ENCODE data around the gene RDX. TPM values are rescaled to one million over a fixed set of nuclear protein-coding genes. Genes with fewer than 3 reads are reported as not detected.

Gene RDX
- total and polyA plus RNA-seq, 2 experiments from 2014 or later = 45.2 to 226 TPM

DNA sequence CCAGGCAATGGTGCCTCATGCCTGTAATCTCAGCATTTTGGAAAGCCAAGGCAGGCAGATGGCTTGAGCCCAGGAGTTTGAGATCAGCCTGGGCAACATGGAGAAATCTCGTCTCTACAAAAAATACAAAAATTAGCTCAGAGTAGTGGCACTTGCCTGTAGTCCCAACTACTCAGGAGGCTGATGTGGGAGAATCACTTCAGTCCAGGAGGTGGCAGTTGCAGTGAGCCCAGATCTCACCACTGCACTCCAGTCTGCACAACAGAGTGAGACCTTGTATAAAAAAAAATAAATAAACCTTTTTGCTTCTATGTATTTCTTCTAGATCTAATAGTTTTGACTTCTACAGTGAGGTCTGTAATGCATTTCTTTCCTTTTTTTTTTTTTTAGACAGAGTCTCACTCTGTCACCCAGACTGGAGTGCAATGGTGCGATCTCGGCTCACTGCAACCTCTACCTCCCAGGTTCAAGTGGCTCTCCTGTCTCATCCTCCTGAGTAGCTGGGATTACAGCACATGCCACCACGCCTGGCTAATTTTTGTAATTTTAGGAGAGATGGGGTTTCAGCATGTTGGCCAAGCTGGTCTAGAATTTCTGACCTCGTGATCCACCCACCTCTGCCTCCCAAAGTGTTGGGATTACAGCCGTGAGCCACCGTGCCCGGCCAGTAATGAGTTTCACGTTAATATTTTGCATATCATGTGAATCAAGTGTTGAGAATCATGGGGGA, 18.1 kb upstream of the RDX start:
- Mint-ChIP-seq H3K4me3 (no peak overlapping the region), H3K4me1 (peaks cover 26% of the 10 kb centered on the region), H3K9me3 (no peaks in the 10 kb centered on the region), H3K36me3 (ENCODE audit: low read depth) (no peaks in the 10 kb centered on the region), H3K27me3 (ENCODE audit: insufficient read depth, low read depth, poor library complexity) (no peaks in the 10 kb centered on the region), H3K27ac (no peak overlapping the region)
- Histone ChIP-seq H3K4me3 (no peak overlapping the region), H3K36me3 (ENCODE audit: insufficient read depth) (no peaks in the 10 kb centered on the region), H3F3A (replicated peaks; ENCODE audit: low read depth) (no peaks in the 10 kb centered on the region), H3K4me1 (ENCODE audit: insufficient read depth) (no peaks in the 10 kb centered on the region), H3K9me2 (ENCODE audit: insufficient read depth) (no peaks in the 10 kb centered on the region), H2AFZ (no peak overlapping the region; the same call in 1 of the 2 replicates), H3K79me2 (replicated peaks; ENCODE audit: insufficient read depth) (no peaks in the 10 kb centered on the region), H3K27me3 (ENCODE audit: insufficient read depth) (no peaks in the 10 kb centered on the region), H4K20me1 (replicated peaks; ENCODE audit: insufficient read depth) (no peaks in the 10 kb centered on the region), H3K27ac (ENCODE audit: low read depth) (no peak overlapping the region), H3K4me2 (no peak overlapping the region)
- no peak for DNase-seq (ENCODE audit: low spot score)
- ATAC-seq = no peak; the same call in 2 of the 3 replicates
- no peak for TF ChIP-seq POLR2AphosphoS5 (IDR thresholded peaks at IDR 0.05; ENCODE audit: low read depth)
- TF ChIP-seq, protein P1, sequence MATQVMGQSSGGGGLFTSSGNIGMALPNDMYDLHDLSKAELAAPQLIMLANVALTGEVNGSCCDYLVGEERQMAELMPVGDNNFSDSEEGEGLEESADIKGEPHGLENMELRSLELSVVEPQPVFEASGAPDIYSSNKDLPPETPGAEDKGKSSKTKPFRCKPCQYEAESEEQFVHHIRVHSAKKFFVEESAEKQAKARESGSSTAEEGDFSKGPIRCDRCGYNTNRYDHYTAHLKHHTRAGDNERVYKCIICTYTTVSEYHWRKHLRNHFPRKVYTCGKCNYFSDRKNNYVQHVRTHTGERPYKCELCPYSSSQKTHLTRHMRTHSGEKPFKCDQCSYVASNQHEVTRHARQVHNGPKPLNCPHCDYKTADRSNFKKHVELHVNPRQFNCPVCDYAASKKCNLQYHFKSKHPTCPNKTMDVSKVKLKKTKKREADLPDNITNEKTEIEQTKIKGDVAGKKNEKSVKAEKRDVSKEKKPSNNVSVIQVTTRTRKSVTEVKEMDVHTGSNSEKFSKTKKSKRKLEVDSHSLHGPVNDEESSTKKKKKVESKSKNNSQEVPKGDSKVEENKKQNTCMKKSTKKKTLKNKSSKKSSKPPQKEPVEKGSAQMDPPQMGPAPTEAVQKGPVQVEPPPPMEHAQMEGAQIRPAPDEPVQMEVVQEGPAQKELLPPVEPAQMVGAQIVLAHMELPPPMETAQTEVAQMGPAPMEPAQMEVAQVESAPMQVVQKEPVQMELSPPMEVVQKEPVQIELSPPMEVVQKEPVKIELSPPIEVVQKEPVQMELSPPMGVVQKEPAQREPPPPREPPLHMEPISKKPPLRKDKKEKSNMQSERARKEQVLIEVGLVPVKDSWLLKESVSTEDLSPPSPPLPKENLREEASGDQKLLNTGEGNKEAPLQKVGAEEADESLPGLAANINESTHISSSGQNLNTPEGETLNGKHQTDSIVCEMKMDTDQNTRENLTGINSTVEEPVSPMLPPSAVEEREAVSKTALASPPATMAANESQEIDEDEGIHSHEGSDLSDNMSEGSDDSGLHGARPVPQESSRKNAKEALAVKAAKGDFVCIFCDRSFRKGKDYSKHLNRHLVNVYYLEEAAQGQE (IDR thresholded peaks at IDR 0.05; ENCODE audit: unreplicated experiment) = no peak
- TF ChIP-seq CREB1 (CRISPR knock-in tag; IDR thresholded peaks at IDR 0.05; ENCODE audit: low read depth) = no peak
- TF ChIP-seq, protein P2, sequence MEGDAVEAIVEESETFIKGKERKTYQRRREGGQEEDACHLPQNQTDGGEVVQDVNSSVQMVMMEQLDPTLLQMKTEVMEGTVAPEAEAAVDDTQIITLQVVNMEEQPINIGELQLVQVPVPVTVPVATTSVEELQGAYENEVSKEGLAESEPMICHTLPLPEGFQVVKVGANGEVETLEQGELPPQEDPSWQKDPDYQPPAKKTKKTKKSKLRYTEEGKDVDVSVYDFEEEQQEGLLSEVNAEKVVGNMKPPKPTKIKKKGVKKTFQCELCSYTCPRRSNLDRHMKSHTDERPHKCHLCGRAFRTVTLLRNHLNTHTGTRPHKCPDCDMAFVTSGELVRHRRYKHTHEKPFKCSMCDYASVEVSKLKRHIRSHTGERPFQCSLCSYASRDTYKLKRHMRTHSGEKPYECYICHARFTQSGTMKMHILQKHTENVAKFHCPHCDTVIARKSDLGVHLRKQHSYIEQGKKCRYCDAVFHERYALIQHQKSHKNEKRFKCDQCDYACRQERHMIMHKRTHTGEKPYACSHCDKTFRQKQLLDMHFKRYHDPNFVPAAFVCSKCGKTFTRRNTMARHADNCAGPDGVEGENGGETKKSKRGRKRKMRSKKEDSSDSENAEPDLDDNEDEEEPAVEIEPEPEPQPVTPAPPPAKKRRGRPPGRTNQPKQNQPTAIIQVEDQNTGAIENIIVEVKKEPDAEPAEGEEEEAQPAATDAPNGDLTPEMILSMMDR (conservative IDR thresholded peaks at IDR 0.05; ENCODE audit: low read depth in 2 of 2) = no peak; a peak in 1 of 4 replicates
- TF ChIP-seq NANOG (IDR thresholded peaks at IDR 0.05; ENCODE audit: borderline replicate concordance) = no peak
- no peak for TF ChIP-seq EZH2 (IDR thresholded peaks at IDR 0.05; ENCODE audit: low read depth, unreplicated experiment)
- no peak for TF ChIP-seq JUNB (IDR thresholded peaks at IDR 0.05; ENCODE audit: unreplicated experiment)
- TF ChIP-seq STAT1 (IDR thresholded peaks at IDR 0.05; ENCODE audit: unreplicated experiment) = no peak
- TF ChIP-seq ZNF331 (CRISPR knock-in tag; IDR thresholded peaks at IDR 0.05; ENCODE audit: low read depth) = no peak
- TF ChIP-seq EZH2phosphoT487 (IDR thresholded peaks at IDR 0.05; ENCODE audit: unreplicated experiment) = no peak
- no peak for TF ChIP-seq ZNF114 (CRISPR knock-in tag; IDR thresholded peaks at IDR 0.05)
- TF ChIP-seq, protein P3, sequence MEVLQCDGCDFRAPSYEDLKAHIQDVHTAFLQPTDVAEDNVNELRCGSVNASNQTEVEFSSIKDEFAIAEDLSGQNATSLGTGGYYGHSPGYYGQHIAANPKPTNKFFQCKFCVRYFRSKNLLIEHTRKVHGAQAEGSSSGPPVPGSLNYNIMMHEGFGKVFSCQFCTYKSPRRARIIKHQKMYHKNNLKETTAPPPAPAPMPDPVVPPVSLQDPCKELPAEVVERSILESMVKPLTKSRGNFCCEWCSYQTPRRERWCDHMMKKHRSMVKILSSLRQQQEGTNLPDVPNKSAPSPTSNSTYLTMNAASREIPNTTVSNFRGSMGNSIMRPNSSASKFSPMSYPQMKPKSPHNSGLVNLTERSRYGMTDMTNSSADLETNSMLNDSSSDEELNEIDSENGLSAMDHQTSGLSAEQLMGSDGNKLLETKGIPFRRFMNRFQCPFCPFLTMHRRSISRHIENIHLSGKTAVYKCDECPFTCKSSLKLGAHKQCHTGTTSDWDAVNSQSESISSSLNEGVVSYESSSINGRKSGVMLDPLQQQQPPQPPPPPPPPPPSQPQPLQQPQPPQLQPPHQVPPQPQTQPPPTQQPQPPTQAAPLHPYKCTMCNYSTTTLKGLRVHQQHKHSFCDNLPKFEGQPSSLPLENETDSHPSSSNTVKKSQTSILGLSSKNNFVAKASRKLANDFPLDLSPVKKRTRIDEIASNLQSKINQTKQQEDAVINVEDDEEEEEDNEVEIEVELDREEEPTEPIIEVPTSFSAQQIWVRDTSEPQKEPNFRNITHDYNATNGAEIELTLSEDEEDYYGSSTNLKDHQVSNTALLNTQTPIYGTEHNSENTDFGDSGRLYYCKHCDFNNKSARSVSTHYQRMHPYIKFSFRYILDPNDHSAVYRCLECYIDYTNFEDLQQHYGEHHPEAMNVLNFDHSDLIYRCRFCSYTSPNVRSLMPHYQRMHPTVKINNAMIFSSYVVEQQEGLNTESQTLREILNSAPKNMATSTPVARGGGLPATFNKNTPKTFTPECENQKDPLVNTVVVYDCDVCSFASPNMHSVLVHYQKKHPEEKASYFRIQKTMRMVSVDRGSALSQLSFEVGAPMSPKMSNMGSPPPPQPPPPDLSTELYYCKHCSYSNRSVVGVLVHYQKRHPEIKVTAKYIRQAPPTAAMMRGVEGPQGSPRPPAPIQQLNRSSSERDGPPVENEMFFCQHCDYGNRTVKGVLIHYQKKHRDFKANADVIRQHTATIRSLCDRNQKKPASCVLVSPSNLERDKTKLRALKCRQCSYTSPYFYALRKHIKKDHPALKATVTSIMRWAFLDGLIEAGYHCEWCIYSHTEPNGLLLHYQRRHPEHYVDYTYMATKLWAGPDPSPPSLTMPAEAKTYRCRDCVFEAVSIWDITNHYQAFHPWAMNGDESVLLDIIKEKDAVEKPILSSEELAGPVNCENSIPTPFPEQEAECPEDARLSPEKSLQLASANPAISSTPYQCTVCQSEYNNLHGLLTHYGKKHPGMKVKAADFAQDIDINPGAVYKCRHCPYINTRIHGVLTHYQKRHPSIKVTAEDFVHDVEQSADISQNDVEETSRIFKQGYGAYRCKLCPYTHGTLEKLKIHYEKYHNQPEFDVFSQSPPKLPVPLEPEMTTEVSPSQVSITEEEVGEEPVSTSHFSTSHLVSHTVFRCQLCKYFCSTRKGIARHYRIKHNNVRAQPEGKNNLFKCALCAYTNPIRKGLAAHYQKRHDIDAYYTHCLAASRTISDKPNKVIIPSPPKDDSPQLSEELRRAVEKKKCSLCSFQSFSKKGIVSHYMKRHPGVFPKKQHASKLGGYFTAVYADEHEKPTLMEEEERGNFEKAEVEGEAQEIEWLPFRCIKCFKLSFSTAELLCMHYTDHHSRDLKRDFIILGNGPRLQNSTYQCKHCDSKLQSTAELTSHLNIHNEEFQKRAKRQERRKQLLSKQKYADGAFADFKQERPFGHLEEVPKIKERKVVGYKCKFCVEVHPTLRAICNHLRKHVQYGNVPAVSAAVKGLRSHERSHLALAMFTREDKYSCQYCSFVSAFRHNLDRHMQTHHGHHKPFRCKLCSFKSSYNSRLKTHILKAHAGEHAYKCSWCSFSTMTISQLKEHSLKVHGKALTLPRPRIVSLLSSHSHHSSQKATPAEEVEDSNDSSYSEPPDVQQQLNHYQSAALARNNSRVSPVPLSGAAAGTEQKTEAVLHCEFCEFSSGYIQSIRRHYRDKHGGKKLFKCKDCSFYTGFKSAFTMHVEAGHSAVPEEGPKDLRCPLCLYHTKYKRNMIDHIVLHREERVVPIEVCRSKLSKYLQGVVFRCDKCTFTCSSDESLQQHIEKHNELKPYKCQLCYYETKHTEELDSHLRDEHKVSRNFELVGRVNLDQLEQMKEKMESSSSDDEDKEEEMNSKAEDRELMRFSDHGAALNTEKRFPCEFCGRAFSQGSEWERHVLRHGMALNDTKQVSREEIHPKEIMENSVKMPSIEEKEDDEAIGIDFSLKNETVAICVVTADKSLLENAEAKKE (CRISPR knock-in tag; IDR thresholded peaks at IDR 0.05) = no peak
- TF ChIP-seq, protein P4, sequence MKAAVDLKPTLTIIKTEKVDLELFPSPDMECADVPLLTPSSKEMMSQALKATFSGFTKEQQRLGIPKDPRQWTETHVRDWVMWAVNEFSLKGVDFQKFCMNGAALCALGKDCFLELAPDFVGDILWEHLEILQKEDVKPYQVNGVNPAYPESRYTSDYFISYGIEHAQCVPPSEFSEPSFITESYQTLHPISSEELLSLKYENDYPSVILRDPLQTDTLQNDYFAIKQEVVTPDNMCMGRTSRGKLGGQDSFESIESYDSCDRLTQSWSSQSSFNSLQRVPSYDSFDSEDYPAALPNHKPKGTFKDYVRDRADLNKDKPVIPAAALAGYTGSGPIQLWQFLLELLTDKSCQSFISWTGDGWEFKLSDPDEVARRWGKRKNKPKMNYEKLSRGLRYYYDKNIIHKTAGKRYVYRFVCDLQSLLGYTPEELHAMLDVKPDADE (IDR thresholded peaks at IDR 0.05) = no peak

All from GM23338 (cell line).